Skeletal muscle tissue (tissue), 4 donors: ENCODE data around the gene GPN1. TPM values are rescaled to one million over a fixed set of nuclear protein-coding genes. Genes with fewer than 3 reads are reported as not detected.
"Not testable (repeated sequence)": the region's sequence is repeated elsewhere in the genome, so short reads cannot be mapped to it uniquely, and the experiment has no call there.

Experiments used
- H3K27ac ChIP-seq: one replicate; pipeline ENCODE4 v1.7.0; 2013; ENCODE audit warnings: mild to moderate bottlenecking, low read depth, low read length, inconsistent platforms
- H3K27me3 ChIP-seq, 3 donors: one replicate each; pipeline ENCODE4 v1.7.0; 2013; ENCODE audit warnings: low read length in 3 of 3; ENCODE audit not compliant: control insufficient read depth in 3 of 3, insufficient read depth in 3 of 3
- H3K36me3 ChIP-seq, 3 donors: one replicate each; pipeline ENCODE4 v1.7.0; 2013; ENCODE audit warnings: low read length in 3 of 3; ENCODE audit not compliant: control insufficient read depth in 3 of 3, insufficient read depth in 3 of 3
- H3K4me1 ChIP-seq, 3 donors: one replicate each; pipeline ENCODE4 v1.7.0; 2013; ENCODE audit warnings: low read length in 3 of 3, mild to moderate bottlenecking in 3 of 3; ENCODE audit not compliant: control insufficient read depth in 3 of 3, insufficient read depth in 3 of 3
- H3K4me3 ChIP-seq, 3 donors: one replicate each; pipeline ENCODE4 v1.7.0; 2013; ENCODE audit warnings: low read length in 3 of 3
- H3K9ac ChIP-seq, 3 donors: one replicate each; pipeline ENCODE4 v1.7.0; 2013; ENCODE audit warnings: low read length in 3 of 3, mild to moderate bottlenecking in 3 of 3, moderate library complexity in 2 of 3, low read depth in 1 of 3
- H3K9me3 ChIP-seq, 3 donors: one replicate each; pipeline ENCODE4 v1.7.0; 2013; ENCODE audit warnings: low read length in 3 of 3; ENCODE audit not compliant: control insufficient read depth in 3 of 3
- total RNA-seq: library from RNA; depleted of rRNA; stranded (reverse); fragments of >200 nt; gene quantifications from one replicate; pipeline ENCODE4 v1.2.3, GENCODE V29; 2014
- donor health status: Osteomylitis.

Gene GPN1
- total RNA-seq, 1 donor from 2014 or later = 30.3 TPM

GRCh38 chr2:27593240-27593639 is 35.6 kb upstream of the GPN1 start:
- Histone ChIP-seq H3K4me3 (no peak overlapping the region), H3K27ac (no peak overlapping the region), H3K4me1 (no peaks in the 10 kb centered on the region), H3K9me3 (no peaks in the 10 kb centered on the region), H3K9ac (no peak overlapping the region), H3K36me3 (no peaks in the 10 kb centered on the region), H3K27me3 (no peaks in the 10 kb centered on the region)

- not testable (repeated sequence) for H3K4me3 ChIP-seq, H3K9me3 ChIP-seq, H3K36me3 ChIP-seq, H3K27me3 ChIP-seq, H3K9ac ChIP-seq, H3K27ac ChIP-seq, H3K4me1 ChIP-seq
Measured at GRCh38 chr2:27594020-27594703, 34.7 kb upstream of the GPN1 start.

DNA sequence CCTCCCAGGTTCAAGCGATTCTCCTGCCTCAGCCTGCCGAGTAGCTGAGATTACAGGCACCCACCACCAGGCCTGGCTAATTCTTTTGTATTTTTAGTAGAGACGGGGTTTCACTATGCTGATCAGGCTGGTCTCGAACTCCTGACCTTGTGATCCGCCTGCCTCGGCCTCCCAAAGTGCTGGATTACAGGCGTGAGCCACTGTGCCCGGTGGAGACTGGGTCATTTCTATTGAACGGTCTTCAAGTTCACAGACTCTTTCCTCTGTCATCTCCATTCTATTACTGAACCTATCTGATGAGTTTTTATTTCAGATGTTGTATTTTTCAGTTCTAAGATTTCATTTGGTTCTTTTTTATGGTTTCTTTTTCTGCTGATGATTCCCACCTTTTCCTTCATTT is 33.4 kb upstream of the GPN1 start:
- H3K9me3 ChIP-seq, H3K27ac ChIP-seq, H3K27me3 ChIP-seq, H3K4me3 ChIP-seq, H3K9ac ChIP-seq, H3K4me1 ChIP-seq: not testable (repeated sequence)
- peaks cover 0 to 10% (median 0%) of the 10 kb centered on the region in 3 donors for H3K36me3 ChIP-seq

GRCh38 chr2:27596627-27597026 is 32.2 kb upstream of the GPN1 start:
- Histone ChIP-seq H3K27me3 (no peaks in the 10 kb centered on the region), H3K27ac (no peak overlapping the region), H3K4me1 (peaks cover 0 to 3% (median 0%) of the 10 kb centered on the region in 3 donors), H3K36me3 (peaks cover 0 to 13% (median 4%) of the 10 kb centered on the region in 3 donors), H3K4me3 (no peak overlapping the region), H3K9me3 (no peaks in the 10 kb centered on the region), H3K9ac (no peak overlapping the region)

DNA sequence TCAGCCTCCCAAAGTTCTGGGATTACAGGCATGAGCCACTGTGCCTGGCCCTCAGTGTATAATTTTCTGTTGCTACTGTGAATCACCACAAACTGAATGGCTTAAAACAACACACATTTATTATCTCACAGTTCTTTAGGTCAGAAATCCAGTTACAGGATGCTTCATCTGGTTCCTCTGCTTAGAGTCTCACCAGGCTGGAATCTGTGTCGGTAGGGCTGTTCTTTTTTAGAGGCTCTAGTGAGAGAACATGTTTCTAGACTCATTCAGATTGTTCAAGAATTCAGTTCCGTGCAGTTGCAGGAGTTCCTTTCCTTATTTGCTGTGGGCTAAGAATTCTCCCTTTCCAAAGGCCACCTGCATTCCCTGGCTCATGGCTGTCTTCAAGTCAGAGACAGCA is 22.2 kb upstream of the GPN1 start:
- H3K4me3 ChIP-seq = no peak overlapping the region
- H3K27me3 ChIP-seq = no peaks in the 10 kb centered on the region
- H3K9ac ChIP-seq = no peak overlapping the region
- H3K27ac ChIP-seq = no peak overlapping the region
- H3K4me1 ChIP-seq = no peaks in the 10 kb centered on the region
- H3K9me3 ChIP-seq = no peaks in the 10 kb centered on the region
- peaks cover 7 to 45% (median 35%) of the 10 kb centered on the region in 3 donors for H3K36me3 ChIP-seq

DNA sequence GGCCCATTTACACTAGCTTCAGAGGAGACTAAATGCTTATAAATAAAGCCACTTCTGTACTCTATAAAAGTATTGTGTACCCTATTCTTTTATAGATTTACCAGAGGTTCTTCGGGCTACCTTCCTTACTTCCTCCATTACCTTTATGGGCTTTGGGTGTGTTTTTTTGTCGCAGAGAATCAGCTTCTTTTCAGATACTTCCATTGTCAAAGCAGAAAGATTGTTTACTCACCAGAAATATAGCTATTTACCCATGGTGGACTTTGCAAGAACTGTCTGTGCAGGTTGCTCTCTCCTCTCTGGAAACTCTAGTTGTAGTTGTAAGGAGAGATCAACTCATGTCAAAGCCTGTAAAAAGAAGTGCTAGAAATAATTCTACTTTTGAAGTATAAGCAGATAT is 14.9 kb upstream of the GPN1 start:
- Histone ChIP-seq H3K9me3 (no peaks in the 10 kb centered on the region), H3K9ac (no peak overlapping the region), H3K4me3 (no peak overlapping the region), H3K4me1 (no peaks in the 10 kb centered on the region), H3K36me3 (peaks cover 7 to 31% (median 29%) of the 10 kb centered on the region in 3 donors), H3K27me3 (no peaks in the 10 kb centered on the region), H3K27ac (no peak overlapping the region)

- Histone ChIP-seq H3K9ac (no peak overlapping the region), H3K9me3 (no peaks in the 10 kb centered on the region), H3K27ac (no peak overlapping the region), H3K4me1 (no peaks in the 10 kb centered on the region), H3K4me3 (no peak overlapping the region), H3K27me3 (no peaks in the 10 kb centered on the region), H3K36me3 (peaks cover 7 to 33% (median 29%) of the 10 kb centered on the region in 3 donors)
Measured at GRCh38 chr2:27615316-27615715, 13.5 kb upstream of the GPN1 start.

DNA sequence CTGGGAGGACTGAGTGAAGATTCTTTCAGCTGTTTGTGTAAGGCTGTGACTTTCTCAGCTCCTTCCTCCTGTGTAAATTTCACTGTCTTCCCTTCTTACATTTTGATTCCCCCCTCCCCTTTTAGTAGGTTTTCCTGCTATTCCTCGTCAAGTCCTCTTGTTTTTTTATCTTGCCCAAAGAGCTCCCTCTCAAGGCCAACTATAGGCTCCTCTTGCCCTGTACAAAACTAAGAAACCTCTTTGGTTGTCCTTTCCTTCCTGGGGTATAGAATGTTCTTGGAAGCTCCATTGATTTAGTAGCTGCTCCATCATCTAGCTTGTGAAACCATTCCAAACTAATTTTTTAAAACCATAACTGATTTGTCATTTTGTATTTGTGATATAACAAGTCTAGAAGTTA is 7.3 kb upstream of the GPN1 start:
- no peaks in the 10 kb centered on the region for H3K4me1 ChIP-seq
- peaks cover 13 to 43% (median 32%) of the 10 kb centered on the region in 3 donors for H3K36me3 ChIP-seq
- H3K9ac ChIP-seq = no peak overlapping the region
- no peak overlapping the region for H3K27ac ChIP-seq
- no peak overlapping the region for H3K4me3 ChIP-seq
- H3K9me3 ChIP-seq = no peaks in the 10 kb centered on the region
- H3K27me3 ChIP-seq = no peaks in the 10 kb centered on the region

GRCh38 chr2:27622921-27623384 is 5.9 kb upstream of the GPN1 start:
- H3K27me3 ChIP-seq = no peaks in the 10 kb centered on the region
- H3K4me3 ChIP-seq = no peak overlapping the region
- peaks cover 2 to 4% (median 4%) of the 10 kb centered on the region in 3 donors for H3K4me1 ChIP-seq
- no peaks in the 10 kb centered on the region for H3K9me3 ChIP-seq
- H3K9ac ChIP-seq = no peak overlapping the region
- peaks cover 10 to 31% (median 21%) of the 10 kb centered on the region in 3 donors for H3K36me3 ChIP-seq
- no peak overlapping the region for H3K27ac ChIP-seq

DNA sequence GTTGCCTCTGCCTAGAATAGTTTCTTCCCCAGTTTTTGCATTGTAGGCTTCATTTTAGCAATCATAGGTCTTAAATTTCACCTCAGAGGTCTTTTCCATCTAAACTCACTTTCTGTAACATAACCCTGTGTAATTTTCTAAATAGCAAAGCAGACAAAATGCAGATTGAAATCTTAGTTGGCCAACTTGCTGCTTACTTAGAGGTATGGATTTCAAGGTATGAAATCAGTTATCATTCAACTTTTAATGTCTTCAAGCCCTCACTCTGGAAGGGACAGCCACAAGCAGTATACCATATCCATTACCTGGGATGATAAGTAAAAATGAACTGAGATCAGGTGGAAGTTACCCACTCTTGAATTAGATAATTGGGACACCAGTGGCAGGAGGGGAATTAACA is 3.9 kb upstream of the GPN1 start:
- H3K4me3 ChIP-seq = no peak overlapping the region
- peaks cover 11 to 17% (median 14%) of the 10 kb centered on the region in 3 donors for H3K4me1 ChIP-seq
- H3K27me3 ChIP-seq = no peaks in the 10 kb centered on the region
- no peak overlapping the region for H3K9ac ChIP-seq
- H3K36me3 ChIP-seq = peaks cover 7 to 26% (median 16%) of the 10 kb centered on the region in 3 donors
- H3K9me3 ChIP-seq = no peaks in the 10 kb centered on the region
- no peak overlapping the region for H3K27ac ChIP-seq
